ENCODE measurements around the gene CD74. TPM values are rescaled to one million over a fixed set of nuclear protein-coding genes. Genes with fewer than 3 reads are reported as not detected.
A peak's percentile ranks its signal among the peaks of the same experiment; 100 is the strongest.

CD74 gene
- total and polyA plus RNA-seq, 2 of the 8 experiments (the other 6 are each of a cell fraction or from before 2014, with no cell fraction given) = 45.9 to 61.0 TPM

DNA sequence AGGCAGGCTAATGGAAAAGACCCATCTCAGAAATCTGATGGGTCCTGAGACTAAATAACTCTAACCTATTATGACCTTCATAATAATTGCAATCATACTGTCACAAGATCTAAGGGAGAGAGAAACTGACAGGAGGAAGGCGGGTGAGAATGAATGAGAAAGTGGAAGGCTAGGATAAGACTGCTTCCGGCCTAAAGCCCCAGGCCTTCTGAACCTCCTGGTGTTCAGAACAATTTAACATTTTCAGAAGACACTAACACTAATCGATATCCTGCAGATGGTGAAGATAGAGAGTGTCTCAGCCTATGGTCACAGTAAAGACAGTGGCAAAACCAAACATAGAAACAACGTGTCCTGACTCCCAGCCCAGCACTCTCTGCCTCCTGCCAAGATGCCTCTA is 35.6 kb upstream of the CD74 start:
- FAIRE-seq = no peak
- Histone ChIP-seq H3K36me3 (ENCODE audit: control insufficient read depth in 2 of 4, insufficient read depth in 4 of 4, low read length in 3 of 4) (peaks cover 43 to 56% (median 50%) of the 10 kb centered on the region in 4 experiments), H3K79me2 (ENCODE audit: control insufficient read depth in 1 of 2, insufficient read depth in 2 of 2, low read length in 2 of 2) (peaks cover 14 to 35% of the 10 kb centered on the region in 2 experiments)

More for the DNA sequence above, 35.6 kb upstream of the CD74 start:
- Histone ChIP-seq H4K91ac (replicated peaks; ENCODE audit: insufficient read length, low read length) (no peak overlapping the region), H3K18ac (ENCODE audit: extremely low read depth, low read length) (no peak overlapping the region), H2BK12ac (ENCODE audit: low read depth, low read length) (0 out of 2 replicates have a peak overlapping the region, but pooled peaks have one; percentile 12), H3K4me3 (ENCODE audit: extremely low read depth in 1 of 4, insufficient read depth in 2 of 4, low read depth in 3 of 4, low read length in 4 of 4) (peak overlapping the region; percentile 97 to 100 (median 98)), H3K14ac (ENCODE audit: insufficient read length) (no peak overlapping the region), H2AK5ac (ENCODE audit: low read depth, low read length) (peak overlapping the region; percentile 7; the same call in 1 of the 2 replicates), H3K79me1 (ENCODE audit: low read depth, low read length) (peaks cover 4% of the 10 kb centered on the region), H3K27me3 (replicated peaks in 1 of 4; ENCODE audit: control insufficient read depth in 3 of 4, extremely low read depth in 1 of 4, insufficient read depth in 3 of 4, low read length in 3 of 4) (no peaks in the 10 kb centered on the region), H4K20me1 (replicated peaks in 1 of 2; ENCODE audit: control insufficient read depth in 1 of 2, insufficient read depth in 2 of 2, low read length in 2 of 2) (peaks cover 19 to 31% of the 10 kb centered on the region in 2 experiments), H2AFZ (ENCODE audit: low read length) (no peak overlapping the region), H2BK20ac (ENCODE audit: low read length) (no peak overlapping the region), H4K5ac (ENCODE audit: insufficient read length, low read depth, low read length) (no peak overlapping the region), H3K56ac (replicated peaks; ENCODE audit: insufficient read length, low read depth, low read length) (no peak overlapping the region), H3K23ac (ENCODE audit: insufficient read length) (no peak overlapping the region), H3K23me2 (ENCODE audit: low read depth, low read length) (peaks cover 12% of the 10 kb centered on the region), H3K27ac (ENCODE audit: low read depth, low read length) (peak overlapping the region; percentile 99; the same call in 1 of the 2 replicates), H3K4me2 (ENCODE audit: insufficient read depth in 1 of 2, low read depth in 2 of 2, low read length in 2 of 2) (peak overlapping the region; percentile 90 to 99), H3K4me1 (replicated peaks in 1 of 4; ENCODE audit: control insufficient read depth in 3 of 4, insufficient read depth in 4 of 4, low read length in 3 of 4) (peaks cover 0 to 12% (median 7%) of the 10 kb centered on the region in 4 experiments; a peak in 5 of 7 replicates), H2BK5ac (ENCODE audit: low read depth, low read length) (peak overlapping the region; percentile 100; the same call in 1 of the 2 replicates), H3K9me3 (ENCODE audit: insufficient read depth in 2 of 2, low read depth in 1 of 2, low read length in 1 of 2) (no peaks in the 10 kb centered on the region), H2BK15ac (ENCODE audit: low read length) (no peak overlapping the region), H3K9ac (replicated peaks in 1 of 4; ENCODE audit: extremely low read depth in 1 of 4, low read depth in 3 of 4, low read length in 3 of 4) (peak overlapping the region; percentile 96 to 98 (median 98)), H4K8ac (ENCODE audit: extremely low read depth, insufficient read depth, low read length) (no peak overlapping the region), H3K4ac (replicated peaks; ENCODE audit: insufficient read length, low read depth, low read length) (no peak overlapping the region), H2BK120ac (replicated peaks; ENCODE audit: low read depth, low read length) (no peak overlapping the region)
- 45% methylated on average over 4 of the region's 4 CpGs; no CpG with 5 or more reads in 1 of the 2 experiments for whole genome bisulfite sequencing, 2 experiments (ENCODE audit: extremely low coverage in 1 of 2, insufficient coverage in 1 of 2, insufficient read length in 1 of 2, insufficient replicate concordance in 2 of 2, low coverage in 1 of 2, low lambda C conversion rate in 2 of 2, missing lambda C conversion rate in 1 of 2)
- no peak for TF ChIP-seq GTF2F1 (IDR thresholded peaks at IDR 0.05; ENCODE audit: borderline replicate concordance, low read depth, low read length)
- TF ChIP-seq POLR2A (IDR thresholded peaks at IDR 0.05; ENCODE audit: control extremely low read depth in 1 of 2, low read depth in 2 of 2, low read length in 2 of 2) = peak in 1 of 2 experiments; percentile 25; a peak in 1 of 3 replicates
- peak; percentile 26; the same call in 1 of the 2 replicates for TF ChIP-seq POLR2AphosphoS5 (IDR thresholded peaks at IDR 0.05; ENCODE audit: low read depth, low read length)
- ChIA-PET CTCF (ENCODE audit: partially characterized antibody) (interaction anchor here (0.7 kb wide), 1 partner anchor 76 kb away, joined by 3 read pairs; no protein-coding TSS in a partner anchor), POLR2A (ENCODE audit: partially characterized antibody) (interaction anchor here (0.9 to 7.7 kb wide), 17 partner anchors 9 to 279 kb away, joined by 3 to 51 read pairs (median 4); partner anchors contain the start of gene CD74)
- DNase-seq (ENCODE audit: low read depth in 1 of 2, low spot score in 2 of 2) = no peak
